Loucy (cell line): ENCODE data around the gene OR9A2.

Source experiments
- H2AFZ ChIP-seq: fragments of 200-600 bp; sonication (generic); 2 replicates; pipeline ENCODE4 v1.6.0; 2016; ENCODE audit warnings: antibody characterized with exemption, mild to moderate bottlenecking, low read length, moderate library complexity
- H3F3A ChIP-seq: fragments of 200-600 bp; 2 replicates; pipeline ENCODE4 v1.6.0; 2016; ENCODE audit warnings: antibody characterized with exemption, low read depth, mild to moderate bottlenecking
- H3K27me3 ChIP-seq: fragments of 200-600 bp; sonication (generic); 2 replicates; pipeline ENCODE4 v1.6.1; 2014; ENCODE audit warnings: low read length, mild to moderate bottlenecking; ENCODE audit not compliant: insufficient read depth, poor library complexity, severe bottlenecking
- H3K36me3 ChIP-seq: fragments of 200-600 bp; sonication (generic); 2 replicates; pipeline ENCODE4 v1.6.1; 2016; ENCODE audit warnings: low read length; ENCODE audit not compliant: insufficient read depth
- H3K4me1 ChIP-seq: fragments of 200-600 bp; sonication (generic); 2 replicates; pipeline ENCODE4 v1.5.1; 2014; ENCODE audit warnings: low read length, mild to moderate bottlenecking; ENCODE audit not compliant: insufficient read depth, poor library complexity, severe bottlenecking
- H3K4me2 ChIP-seq: fragments of 200-600 bp; sonication (generic); 2 replicates; pipeline ENCODE4 v1.6.0; 2014; ENCODE audit warnings: antibody characterized with exemption, low read length, low read depth, mild to moderate bottlenecking; ENCODE audit not compliant: poor library complexity, severe bottlenecking
- H3K4me3 ChIP-seq: fragments of 200-600 bp; sonication (generic); 2 replicates; pipeline ENCODE4 v1.5.1; 2014; ENCODE audit warnings: low read length, mild to moderate bottlenecking, mixed read lengths; ENCODE audit not compliant: poor library complexity, severe bottlenecking
- H3K79me2 ChIP-seq: fragments of 200-600 bp; sonication (generic); 2 replicates; pipeline ENCODE4 v1.6.1; 2014; ENCODE audit warnings: low read length; ENCODE audit not compliant: insufficient read depth
- H3K9ac ChIP-seq: fragments of 200-600 bp; sonication (generic); 2 replicates; pipeline ENCODE4 v1.6.0; 2014; ENCODE audit warnings: mild to moderate bottlenecking, low read depth, low read length, moderate library complexity; ENCODE audit not compliant: poor library complexity, severe bottlenecking
- H3K9me2 ChIP-seq: fragments of 200-600 bp; sonication (generic); replicated peaks from 2 replicates; pipeline ENCODE4 v1.6.1; 2016; ENCODE audit warnings: low read depth, low read length, mixed read lengths
- H3K9me3 ChIP-seq: fragments of 200-600 bp; sonication (generic); 2 replicates; pipeline ENCODE4 v1.6.1; 2014; ENCODE audit warnings: mild to moderate bottlenecking, antibody characterized with exemption, low read length, low read depth; ENCODE audit not compliant: insufficient read depth
- H4K20me1 ChIP-seq: fragments of 200-600 bp; sonication (generic); 2 replicates; pipeline ENCODE4 v1.6.0; 2014; ENCODE audit warnings: antibody characterized with exemption, low read length, mild to moderate bottlenecking; ENCODE audit not compliant: insufficient read depth, poor library complexity, severe bottlenecking
- EZH2phosphoT487 ChIP-seq: fragments of 200-600 bp; IDR thresholded peaks from 2 replicates; pipeline ENCODE4 v1.6.1; 2018; ENCODE audit warnings: antibody characterized with exemption, mild to moderate bottlenecking, moderate library complexity, borderline replicate concordance
- TF ChIP-seq, protein P1 (sequence below): fragments of 200-600 bp; sonication (generic); conservative IDR thresholded peaks from 2 replicates; pipeline ENCODE4 v1.5.1; 2014; ENCODE audit warnings: mild to moderate bottlenecking, antibody characterized with exemption, low read length

The OR9A2 gene

DNA sequence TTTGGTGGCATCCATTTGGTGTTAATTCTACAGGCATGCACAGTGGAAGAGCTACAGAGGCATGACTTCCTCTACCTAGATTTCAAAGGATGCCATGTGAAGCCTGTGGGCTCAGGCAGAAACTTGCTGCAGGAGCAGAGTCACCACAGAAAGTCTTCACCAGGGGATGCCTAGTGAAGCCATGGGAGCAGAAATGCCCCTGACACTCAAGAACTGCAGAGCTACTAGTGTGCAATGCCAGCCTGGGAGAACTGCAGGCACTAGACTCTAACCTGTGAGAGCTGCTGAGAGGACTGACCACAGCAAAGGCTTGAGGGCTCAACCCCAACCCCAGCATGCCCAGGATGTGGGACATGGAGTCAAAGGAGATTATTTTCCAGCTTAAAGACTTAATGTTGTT, 3.9 kb downstream of the OR9A2 start:
- Histone ChIP-seq H4K20me1 (no peaks in the 10 kb centered on the region), H2AFZ (no peak overlapping the region; the same call in 1 of the 2 replicates), H3K36me3 (no peaks in the 10 kb centered on the region), H3K79me2 (no peaks in the 10 kb centered on the region), H3K9ac (no peak overlapping the region), H3F3A (no peaks in the 10 kb centered on the region), H3K4me3 (no peak overlapping the region), H3K9me2 (no peaks in the 10 kb centered on the region), H3K27me3 (no peaks in the 10 kb centered on the region), H3K4me2 (no peak overlapping the region), H3K9me3 (peaks cover 8% of the 10 kb centered on the region; the same call in 1 of the 2 replicates), H3K4me1 (peaks cover 26% of the 10 kb centered on the region)
- TF ChIP-seq, protein P1, sequence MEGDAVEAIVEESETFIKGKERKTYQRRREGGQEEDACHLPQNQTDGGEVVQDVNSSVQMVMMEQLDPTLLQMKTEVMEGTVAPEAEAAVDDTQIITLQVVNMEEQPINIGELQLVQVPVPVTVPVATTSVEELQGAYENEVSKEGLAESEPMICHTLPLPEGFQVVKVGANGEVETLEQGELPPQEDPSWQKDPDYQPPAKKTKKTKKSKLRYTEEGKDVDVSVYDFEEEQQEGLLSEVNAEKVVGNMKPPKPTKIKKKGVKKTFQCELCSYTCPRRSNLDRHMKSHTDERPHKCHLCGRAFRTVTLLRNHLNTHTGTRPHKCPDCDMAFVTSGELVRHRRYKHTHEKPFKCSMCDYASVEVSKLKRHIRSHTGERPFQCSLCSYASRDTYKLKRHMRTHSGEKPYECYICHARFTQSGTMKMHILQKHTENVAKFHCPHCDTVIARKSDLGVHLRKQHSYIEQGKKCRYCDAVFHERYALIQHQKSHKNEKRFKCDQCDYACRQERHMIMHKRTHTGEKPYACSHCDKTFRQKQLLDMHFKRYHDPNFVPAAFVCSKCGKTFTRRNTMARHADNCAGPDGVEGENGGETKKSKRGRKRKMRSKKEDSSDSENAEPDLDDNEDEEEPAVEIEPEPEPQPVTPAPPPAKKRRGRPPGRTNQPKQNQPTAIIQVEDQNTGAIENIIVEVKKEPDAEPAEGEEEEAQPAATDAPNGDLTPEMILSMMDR = no peak
- no peak for TF ChIP-seq EZH2phosphoT487

DNA sequence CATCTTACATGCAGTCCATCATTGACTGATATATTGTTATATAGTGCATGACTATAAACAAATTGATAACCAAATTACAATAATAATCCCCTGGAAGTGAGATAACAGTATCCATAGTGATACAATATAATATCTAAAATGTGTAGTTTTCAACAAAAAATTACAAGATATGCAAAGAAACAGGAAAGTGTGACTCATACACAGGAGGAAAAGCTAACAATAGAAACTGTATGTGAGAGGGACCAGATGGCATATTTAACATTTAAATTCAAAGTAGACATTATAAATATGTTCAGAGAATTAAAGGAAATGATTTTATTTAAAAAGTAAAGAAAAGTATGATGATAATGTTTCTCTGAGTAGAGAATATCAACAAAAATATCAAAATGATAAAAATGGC, 8.0 kb downstream of the OR9A2 start:
- no peaks in the 10 kb centered on the region for H3K36me3 ChIP-seq
- no peak overlapping the region for H3K4me3 ChIP-seq
- no peak overlapping the region for H3K9ac ChIP-seq
- H4K20me1 ChIP-seq = no peaks in the 10 kb centered on the region
- H3K9me2 ChIP-seq = no peaks in the 10 kb centered on the region
- H3F3A ChIP-seq = no peaks in the 10 kb centered on the region
- H3K79me2 ChIP-seq = no peaks in the 10 kb centered on the region
- H3K4me1 ChIP-seq = peaks cover 27% of the 10 kb centered on the region
- TF ChIP-seq EZH2phosphoT487 = no peak
- TF ChIP-seq, protein P1 = no peak
- no peak overlapping the region for H2AFZ ChIP-seq
- H3K27me3 ChIP-seq = no peaks in the 10 kb centered on the region
- H3K4me2 ChIP-seq = no peak overlapping the region
- peaks cover 8% of the 10 kb centered on the region; the same call in 1 of the 2 replicates for H3K9me3 ChIP-seq

DNA sequence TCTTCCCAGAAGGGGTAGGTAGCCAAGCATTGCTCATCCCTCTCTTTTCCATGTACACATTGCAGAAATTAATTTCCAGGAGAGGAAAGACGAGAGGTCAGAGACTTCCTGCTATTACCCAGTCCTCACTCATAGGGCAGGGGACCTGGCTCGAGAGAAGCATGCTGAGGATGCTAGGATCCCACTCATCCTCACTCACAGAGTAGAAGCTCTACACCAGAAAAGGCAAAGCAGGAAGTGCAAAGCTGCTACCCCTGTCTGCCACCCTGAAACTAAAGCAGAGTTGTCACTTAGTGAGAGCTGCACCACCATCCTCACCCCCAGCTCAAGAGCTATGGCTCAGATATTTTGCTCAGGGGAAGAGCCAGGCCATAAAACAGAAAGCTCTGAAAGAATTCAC, 9.9 kb downstream of the OR9A2 start:
- Histone ChIP-seq H4K20me1 (no peaks in the 10 kb centered on the region), H3K4me2 (peak overlapping the region; percentile 4), H3K36me3 (no peaks in the 10 kb centered on the region), H3K9ac (no peak overlapping the region), H2AFZ (peak overlapping the region; percentile 69), H3K4me3 (no peak overlapping the region), H3K4me1 (peaks cover 19% of the 10 kb centered on the region), H3K79me2 (no peaks in the 10 kb centered on the region), H3K9me2 (no peaks in the 10 kb centered on the region), H3K27me3 (no peaks in the 10 kb centered on the region), H3F3A (no peaks in the 10 kb centered on the region), H3K9me3 (peaks cover 8% of the 10 kb centered on the region; the same call in 1 of the 2 replicates)
- TF ChIP-seq EZH2phosphoT487 = no peak
- TF ChIP-seq, protein P1 = no peak
